HG03097 (cell line): Measurements from ENCODE around the gene SUN1.
"Not testable (repeated sequence)": the region's sequence is repeated elsewhere in the genome, so short reads cannot be mapped to it uniquely, and the experiment has no call there.

Experiments
- ATAC-seq: cut with Tn5 transposase; IDR thresholded peaks from one replicate; pipeline ENCODE4 v1.9.1; 2021; ENCODE audit not compliant: unreplicated experiment, low FRiP score

Gene SUN1

GRCh38 chr7:915291-916218 is 83.3 kb downstream of the SUN1 start:
- no peak for ATAC-seq

- ATAC-seq = no peak
Measured at GRCh38 chr7:916291-916941, 84.1 kb downstream of the SUN1 start.

- ATAC-seq = no peak
Measured at GRCh38 chr7:917255-918117, 85.2 kb downstream of the SUN1 start.

- no peak for ATAC-seq
Measured at GRCh38 chr7:918118-918425, 85.8 kb downstream of the SUN1 start.

GRCh38 chr7:918441-919113 is 86.3 kb downstream of the SUN1 start:
- ATAC-seq = no peak

GRCh38 chr7:919114-919442 is 86.8 kb downstream of the SUN1 start:
- no peak for ATAC-seq

- ATAC-seq = no peak
Measured at GRCh38 chr7:919924-920341, 87.7 kb downstream of the SUN1 start.

- ATAC-seq = no peak
Measured at GRCh38 chr7:920351-921070, 88.2 kb downstream of the SUN1 start.

- no peak for ATAC-seq
Measured at GRCh38 chr7:921071-921461, 88.8 kb downstream of the SUN1 start.

- ATAC-seq = no peak
Measured at GRCh38 chr7:921581-922333, 89.5 kb downstream of the SUN1 start.

- peak; percentile 2 for ATAC-seq
Measured at GRCh38 chr7:922334-923107, 90.2 kb downstream of the SUN1 start.

- ATAC-seq = peak; percentile 82
Measured at GRCh38 chr7:923108-924041, 91.1 kb downstream of the SUN1 start.

- not testable (repeated sequence) for ATAC-seq
Measured at GRCh38 chr7:924042-924441, 91.8 kb downstream of the SUN1 start.
